ENCODE data around the gene DYNLT1.

DNA sequence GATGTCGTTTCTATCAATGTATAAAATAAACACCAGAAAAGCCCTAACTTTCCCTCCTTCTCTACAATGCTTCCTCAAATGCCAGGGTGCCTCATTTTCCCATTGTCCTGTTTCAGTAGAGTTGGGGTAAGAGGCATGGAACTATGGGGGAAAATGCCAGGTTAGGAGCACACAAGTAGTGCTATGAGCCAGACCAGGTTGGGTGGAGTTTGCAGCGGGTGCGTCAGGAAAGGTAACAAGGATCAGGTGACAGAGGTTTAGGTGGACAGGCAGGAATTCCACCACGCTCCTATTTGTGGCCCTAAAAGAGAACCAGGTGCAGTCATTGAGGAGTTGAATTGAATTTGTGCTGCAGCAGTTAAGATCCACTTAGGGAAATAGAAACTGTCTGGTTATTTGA, 41.8 kb upstream of the DYNLT1 start:
- no peak for TF ChIP-seq POLR2A (IDR thresholded peaks at IDR 0.05)
- TF ChIP-seq, protein P1, sequence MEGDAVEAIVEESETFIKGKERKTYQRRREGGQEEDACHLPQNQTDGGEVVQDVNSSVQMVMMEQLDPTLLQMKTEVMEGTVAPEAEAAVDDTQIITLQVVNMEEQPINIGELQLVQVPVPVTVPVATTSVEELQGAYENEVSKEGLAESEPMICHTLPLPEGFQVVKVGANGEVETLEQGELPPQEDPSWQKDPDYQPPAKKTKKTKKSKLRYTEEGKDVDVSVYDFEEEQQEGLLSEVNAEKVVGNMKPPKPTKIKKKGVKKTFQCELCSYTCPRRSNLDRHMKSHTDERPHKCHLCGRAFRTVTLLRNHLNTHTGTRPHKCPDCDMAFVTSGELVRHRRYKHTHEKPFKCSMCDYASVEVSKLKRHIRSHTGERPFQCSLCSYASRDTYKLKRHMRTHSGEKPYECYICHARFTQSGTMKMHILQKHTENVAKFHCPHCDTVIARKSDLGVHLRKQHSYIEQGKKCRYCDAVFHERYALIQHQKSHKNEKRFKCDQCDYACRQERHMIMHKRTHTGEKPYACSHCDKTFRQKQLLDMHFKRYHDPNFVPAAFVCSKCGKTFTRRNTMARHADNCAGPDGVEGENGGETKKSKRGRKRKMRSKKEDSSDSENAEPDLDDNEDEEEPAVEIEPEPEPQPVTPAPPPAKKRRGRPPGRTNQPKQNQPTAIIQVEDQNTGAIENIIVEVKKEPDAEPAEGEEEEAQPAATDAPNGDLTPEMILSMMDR (IDR thresholded peaks at IDR 0.05) = no peak

Measured in Peyer's patch (tissue), 4 donors.